SU-DHL-6 (cell line): ENCODE data around the gene TSKU.

Experiments used
- H2AFZ ChIP-seq: fragments of 200-600 bp; sonication (generic); 2 replicates; pipeline ENCODE4 v1.6.1; 2014; ENCODE audit warnings: low read depth, mild to moderate bottlenecking, moderate library complexity, mixed read lengths, antibody characterized with exemption, low read length; ENCODE audit not compliant: severe bottlenecking
- H3F3A ChIP-seq: fragments of 200-600 bp; shearing (Covaris generic); 2 replicates; pipeline ENCODE4 v1.6.0; 2016; ENCODE audit warnings: antibody characterized with exemption, mild to moderate bottlenecking; ENCODE audit not compliant: insufficient read depth
- H3K27ac ChIP-seq: fragments of 200-600 bp; sonication (generic); 2 replicates; pipeline ENCODE4 v1.5.1; 2016; ENCODE audit warnings: low read depth, mild to moderate bottlenecking, low read length, moderate library complexity, mixed read lengths
- H3K27me3 ChIP-seq: fragments of 200-600 bp; sonication (generic), shearing (Covaris generic); 2 replicates; pipeline ENCODE4 v1.6.0; 2014; ENCODE audit warnings: mild to moderate bottlenecking, low read length
- H3K36me3 ChIP-seq: fragments of 200-600 bp; sonication (generic); 2 replicates; pipeline ENCODE4 v1.6.1; 2014; ENCODE audit warnings: mild to moderate bottlenecking, low read length, mixed read lengths
- H3K4me2 ChIP-seq: fragments of 300-600, 200-600 bp; shearing (Covaris generic), sonication (generic); 2 replicates; pipeline ENCODE4 v1.6.0; 2014; ENCODE audit warnings: low read length, low read depth, mild to moderate bottlenecking; ENCODE audit not compliant: poor library complexity, severe bottlenecking
- H3K4me3 ChIP-seq: fragments of 200-600 bp; sonication (generic); 2 replicates; pipeline ENCODE4 v1.5.1; 2014; ENCODE audit warnings: antibody characterized with exemption, low read length, mild to moderate bottlenecking, mixed read lengths; ENCODE audit not compliant: insufficient read depth, poor library complexity, severe bottlenecking
- H3K79me2 ChIP-seq: fragments of 200-600 bp; sonication (generic); 2 replicates; pipeline ENCODE4 v1.6.1; 2014; ENCODE audit warnings: mild to moderate bottlenecking, low read length, moderate library complexity; ENCODE audit not compliant: insufficient read depth
- H3K9ac ChIP-seq: fragments of 200-600 bp; sonication (generic); 2 replicates; pipeline ENCODE4 v1.7.0; 2014; ENCODE audit warnings: mild to moderate bottlenecking, low read length
- H3K9me2 ChIP-seq: fragments of 200-600 bp; sonication (generic); replicated peaks from 2 replicates; pipeline ENCODE4 v1.6.1; 2014; ENCODE audit warnings: low read length; ENCODE audit not compliant: insufficient read depth
- H3K9me3 ChIP-seq: fragments of 200-600 bp; sonication (generic); 2 replicates; pipeline ENCODE4 v1.6.1; 2014; ENCODE audit warnings: low read length, mixed read lengths; ENCODE audit not compliant: insufficient read depth
- H4K20me1 ChIP-seq: fragments of 200-600 bp; sonication (generic); 2 replicates; pipeline ENCODE4 v1.6.1; 2014; ENCODE audit warnings: low read depth, mild to moderate bottlenecking, antibody characterized with exemption, low read length, moderate library complexity, mixed read lengths
- CTCF ChIP-seq: fragments of 200-600 bp; sonication (generic); IDR thresholded peaks from one replicate; pipeline ENCODE4 v1.5.1; 2017; ENCODE audit warnings: antibody characterized with exemption, mild to moderate bottlenecking, low read length, moderate library complexity; ENCODE audit not compliant: insufficient read depth, poor library complexity, severe bottlenecking
- EZH2phosphoT487 ChIP-seq: fragments of 200-600 bp; sonication (generic), shearing (Covaris generic); conservative IDR thresholded peaks from 2 replicates; pipeline ENCODE4 v1.6.1; 2018; ENCODE audit warnings: mild to moderate bottlenecking, antibody characterized with exemption, low read length, moderate library complexity, mixed read lengths

Gene TSKU

DNA sequence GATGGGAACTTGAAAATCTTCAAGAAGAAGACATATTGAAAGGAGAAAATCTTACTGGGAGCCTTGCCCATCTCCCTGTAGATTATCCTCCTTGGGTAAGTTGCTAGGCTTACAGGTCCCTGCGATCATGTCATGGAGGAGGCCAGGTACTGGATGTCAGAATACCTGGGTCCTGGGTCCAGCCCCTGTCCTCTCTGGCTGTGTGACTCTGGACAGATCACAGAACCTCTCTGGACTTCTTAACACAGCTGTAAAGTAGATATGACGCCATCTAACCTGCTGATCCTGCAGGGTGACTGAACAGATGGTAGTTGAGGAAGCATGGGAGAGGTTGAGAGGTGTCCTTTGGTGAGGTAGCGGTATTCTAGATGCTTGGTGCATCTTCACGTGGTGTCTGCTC, 4.1 kb downstream of the TSKU start:
- Histone ChIP-seq H2AFZ (no peak overlapping the region), H3K9me3 (no peaks in the 10 kb centered on the region), H3K27me3 (no peaks in the 10 kb centered on the region), H3K27ac (no peak overlapping the region), H3F3A (no peaks in the 10 kb centered on the region), H3K4me2 (no peak overlapping the region), H4K20me1 (no peaks in the 10 kb centered on the region), H3K36me3 (no peaks in the 10 kb centered on the region), H3K9me2 (no peaks in the 10 kb centered on the region), H3K4me3 (no peak overlapping the region), H3K9ac (no peak overlapping the region), H3K79me2 (no peaks in the 10 kb centered on the region)
- TF ChIP-seq EZH2phosphoT487 (no peak), CTCF (no peak)

- Histone ChIP-seq H4K20me1 (no peaks in the 10 kb centered on the region), H3K9me2 (no peaks in the 10 kb centered on the region), H3K79me2 (no peaks in the 10 kb centered on the region), H3K4me2 (no peak overlapping the region), H3F3A (no peaks in the 10 kb centered on the region), H3K9me3 (no peaks in the 10 kb centered on the region), H3K27ac (no peak overlapping the region), H3K27me3 (no peaks in the 10 kb centered on the region), H2AFZ (no peak overlapping the region), H3K9ac (no peak overlapping the region), H3K36me3 (no peaks in the 10 kb centered on the region), H3K4me3 (no peak overlapping the region)
- TF ChIP-seq CTCF = no peak
- TF ChIP-seq EZH2phosphoT487 = no peak
These were observed 4.9 kb downstream of the TSKU start for GRCh38 chr11:76787911-76788596.

GRCh38 chr11:76788661-76789442, 5.7 kb downstream of the TSKU start:
- Histone ChIP-seq H2AFZ (no peak overlapping the region), H3K79me2 (no peaks in the 10 kb centered on the region), H3K9ac (no peak overlapping the region), H4K20me1 (no peaks in the 10 kb centered on the region), H3F3A (no peaks in the 10 kb centered on the region), H3K27ac (no peak overlapping the region), H3K4me3 (no peak overlapping the region), H3K9me2 (no peaks in the 10 kb centered on the region), H3K9me3 (no peaks in the 10 kb centered on the region), H3K27me3 (no peaks in the 10 kb centered on the region), H3K36me3 (no peaks in the 10 kb centered on the region), H3K4me2 (no peak overlapping the region)
- TF ChIP-seq EZH2phosphoT487 (no peak), CTCF (no peak)
